Duodenal mucosa (tissue), 2 donors: ENCODE data around the gene CATSPERD.

Experiments
- H3K27ac ChIP-seq: one replicate; pipeline ENCODE4 v1.7.0; 2013; ENCODE audit warnings: low read depth, low read length
- H3K27me3 ChIP-seq, 2 donors: one replicate each; pipeline ENCODE4 v1.7.0; 2013; ENCODE audit warnings: low read length in 2 of 2, control low read depth in 1 of 2; ENCODE audit not compliant: insufficient read depth in 2 of 2, control insufficient read depth in 1 of 2
- H3K36me3 ChIP-seq, 2 donors: one replicate each; pipeline ENCODE4 v1.7.0; 2013; ENCODE audit warnings: low read length in 2 of 2, control low read depth in 1 of 2; ENCODE audit not compliant: insufficient read depth in 2 of 2, control insufficient read depth in 1 of 2
- H3K4me1 ChIP-seq, 2 donors: one replicate each; pipeline ENCODE4 v1.7.0; 2013; ENCODE audit warnings: low read length in 2 of 2, control low read depth in 1 of 2; ENCODE audit not compliant: insufficient read depth in 2 of 2, control insufficient read depth in 1 of 2
- H3K4me3 ChIP-seq, 2 donors: one replicate each; pipeline ENCODE4 v1.7.0; 2013; ENCODE audit warnings: low read length in 2 of 2, low read depth in 1 of 2
- H3K9ac ChIP-seq, 2 donors: one replicate each; pipeline ENCODE4 v1.7.0; 2013; ENCODE audit warnings: low read length in 2 of 2, low read depth in 1 of 2
- H3K9me3 ChIP-seq, 2 donors: one replicate each; pipeline ENCODE4 v1.7.0; 2013; ENCODE audit warnings: low read length in 2 of 2, control low read depth in 1 of 2; ENCODE audit not compliant: control insufficient read depth in 1 of 2

The CATSPERD gene

DNA sequence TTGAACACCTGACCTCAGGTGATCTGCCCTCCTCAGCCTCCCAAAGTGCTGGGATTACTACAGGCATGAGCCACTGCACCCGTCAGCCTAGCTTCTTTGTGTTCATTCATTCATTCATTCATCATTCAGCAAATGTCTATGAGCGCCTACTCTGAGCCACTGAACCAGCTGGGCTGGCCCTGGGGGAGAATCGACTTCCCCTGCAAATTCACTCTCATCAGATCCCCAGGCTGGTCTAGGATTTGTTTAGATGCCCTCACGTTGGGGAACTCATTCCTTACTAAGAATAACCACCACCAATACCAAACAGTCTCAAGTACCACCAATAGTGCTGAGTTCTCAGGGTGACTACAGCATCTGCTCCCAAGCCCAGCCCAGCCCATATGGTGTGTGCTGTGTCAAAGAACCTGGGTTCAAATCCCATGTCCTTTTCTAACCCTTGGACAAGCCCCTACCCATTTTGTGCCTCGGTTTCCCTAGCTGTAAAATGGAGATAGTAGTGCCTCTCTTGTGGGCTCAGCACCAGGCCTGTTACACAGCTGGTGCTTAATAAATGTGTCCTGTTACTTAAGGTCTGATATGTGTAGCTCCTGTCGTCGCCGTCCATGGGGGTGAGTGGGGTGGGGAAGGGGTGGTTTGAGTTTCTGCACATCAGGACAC lies 101.2 kb downstream of the CATSPERD start:
- Histone ChIP-seq H3K4me1 (peaks cover under 1 to 8% of the 10 kb centered on the region in 2 donors), H3K27ac (no peak overlapping the region)

DNA sequence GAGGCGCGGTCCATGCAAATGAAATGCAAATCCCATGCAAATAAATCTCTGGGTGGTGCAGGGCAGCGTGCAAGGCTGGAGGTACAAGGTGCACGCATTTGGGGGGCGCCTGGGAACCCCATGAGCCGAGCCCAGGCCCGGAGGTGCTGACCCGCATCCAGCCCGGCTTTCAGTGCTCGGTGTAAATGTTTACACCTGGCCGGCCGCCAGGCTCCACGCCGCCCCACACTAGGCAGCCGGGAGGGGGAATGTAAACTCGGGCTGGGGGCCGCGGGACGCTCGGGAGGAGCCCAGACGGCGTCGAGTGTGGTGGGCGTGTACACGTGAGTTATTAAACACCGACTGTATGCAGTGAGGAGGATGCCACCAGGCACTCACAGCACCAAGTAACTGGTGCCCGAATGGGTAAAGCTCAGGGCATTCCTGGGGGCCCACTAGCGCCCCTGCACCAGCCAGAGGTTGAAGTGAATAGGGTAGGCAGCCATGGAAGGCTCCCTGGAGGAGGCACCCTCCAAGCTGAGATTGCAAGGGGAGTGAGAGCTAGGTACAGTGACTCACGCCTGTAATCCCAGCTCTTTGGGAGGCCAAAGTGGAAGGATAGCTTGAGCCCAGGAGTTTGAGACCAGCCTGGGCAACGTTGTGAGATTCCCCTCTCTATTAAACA lies 101.9 kb downstream of the CATSPERD start:
- Histone ChIP-seq H3K4me3 (no peak overlapping the region), H3K36me3 (peaks cover 0 to 2% of the 10 kb centered on the region in 2 donors), H3K9ac (no peak overlapping the region), H3K27ac (no peak overlapping the region), H3K27me3 (no peaks in the 10 kb centered on the region), H3K9me3 (no peaks in the 10 kb centered on the region), H3K4me1 (peaks cover 7 to 15% of the 10 kb centered on the region in 2 donors)

More for the DNA sequence above, 101.2 kb downstream of the CATSPERD start:
- Histone ChIP-seq H3K9me3 (no peaks in the 10 kb centered on the region), H3K36me3 (peaks cover 0 to 4% of the 10 kb centered on the region in 2 donors), H3K4me3 (no peak overlapping the region), H3K27me3 (no peaks in the 10 kb centered on the region), H3K9ac (no peak overlapping the region)

DNA sequence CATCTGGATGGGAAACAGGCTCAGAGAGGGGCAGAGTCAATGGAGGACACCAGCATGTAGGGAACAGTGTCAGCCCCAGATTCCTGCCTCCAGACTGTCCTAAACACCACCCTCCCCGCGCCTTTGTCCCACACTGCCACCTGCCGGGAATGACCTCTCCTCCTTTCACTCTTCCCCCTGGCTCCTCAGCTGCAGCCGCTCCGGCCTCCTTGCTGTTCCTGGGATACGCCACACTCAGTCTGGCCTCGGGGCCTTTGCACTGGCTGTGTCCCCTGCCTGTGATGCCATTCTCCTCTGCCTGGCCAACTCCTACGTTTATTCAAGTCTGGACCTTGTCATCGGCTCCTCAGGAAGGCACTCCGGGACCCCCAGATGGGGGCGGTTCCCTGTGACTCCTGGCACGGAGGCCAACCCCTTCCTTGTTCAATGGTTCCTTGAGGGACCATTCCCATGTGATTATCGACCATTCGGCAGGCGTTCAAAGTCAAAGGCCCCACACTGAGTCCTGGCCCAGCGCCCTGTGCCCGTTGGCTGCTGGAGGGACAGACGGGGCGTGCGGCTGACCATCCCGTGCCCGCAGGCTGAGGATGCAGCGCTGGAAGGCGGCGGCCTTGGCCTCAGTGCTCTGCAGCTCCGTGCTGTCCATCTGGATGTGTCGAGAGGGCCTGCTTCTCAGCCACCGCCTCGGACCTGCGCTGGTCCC lies 103.3 kb downstream of the CATSPERD start:
- H3K27ac ChIP-seq, result no peak overlapping the region
- H3K4me3 ChIP-seq, result no peak overlapping the region
- H3K36me3 ChIP-seq, result no peaks in the 10 kb centered on the region
- no peak overlapping the region for H3K9ac ChIP-seq
- peaks cover 13 to 23% of the 10 kb centered on the region in 2 donors for H3K4me1 ChIP-seq
- H3K27me3 ChIP-seq, result no peaks in the 10 kb centered on the region
- H3K9me3 ChIP-seq, result no peaks in the 10 kb centered on the region

DNA sequence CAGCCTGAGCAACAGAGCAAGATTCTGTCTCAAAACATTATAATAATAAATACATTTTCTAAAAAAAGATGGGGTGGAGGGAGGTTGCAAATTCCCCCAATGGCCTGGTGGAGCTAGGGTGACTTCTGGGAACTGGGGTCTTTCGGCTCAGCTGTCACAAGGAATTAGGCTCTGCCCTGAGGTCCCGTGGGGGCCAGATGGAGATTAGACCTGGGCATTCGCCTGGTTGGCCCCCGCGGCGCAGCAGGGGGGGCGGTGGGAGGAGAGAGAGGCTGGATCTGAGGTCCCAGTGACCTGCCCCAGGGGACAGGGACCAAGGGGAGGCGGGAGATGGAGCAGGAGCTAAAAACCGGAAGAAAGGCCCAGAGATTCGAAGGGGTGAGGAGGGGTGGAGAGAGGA lies 104.3 kb downstream of the CATSPERD start:
- Histone ChIP-seq H3K27ac (no peak overlapping the region), H3K36me3 (no peaks in the 10 kb centered on the region), H3K9me3 (no peaks in the 10 kb centered on the region), H3K4me1 (peaks cover 20 to 29% of the 10 kb centered on the region in 2 donors), H3K27me3 (no peaks in the 10 kb centered on the region), H3K4me3 (no peak overlapping the region), H3K9ac (no peak overlapping the region)

DNA sequence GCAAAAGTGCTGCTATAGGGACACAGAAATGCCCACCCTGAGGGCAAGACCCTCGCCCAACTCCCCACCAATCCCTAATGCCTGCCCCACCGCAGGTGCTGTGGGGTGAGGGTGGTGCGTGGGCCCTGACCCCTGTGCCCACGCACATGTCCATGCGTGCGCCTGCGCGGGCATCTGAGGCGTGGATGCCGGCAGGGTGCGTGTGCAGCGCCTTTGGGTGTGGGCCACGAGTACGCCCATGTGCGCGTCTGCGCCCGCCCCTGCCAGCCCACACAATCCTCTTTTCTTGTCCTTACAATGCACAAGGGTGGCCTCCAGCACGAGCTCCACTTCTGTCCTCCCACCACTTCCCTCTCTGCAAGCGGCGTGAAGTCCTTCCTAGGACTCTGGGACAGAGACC lies 104.7 kb downstream of the CATSPERD start:
- Histone ChIP-seq H3K4me1 (peaks cover 20 to 29% of the 10 kb centered on the region in 2 donors), H3K4me3 (no peak overlapping the region), H3K27me3 (no peaks in the 10 kb centered on the region)

DNA sequence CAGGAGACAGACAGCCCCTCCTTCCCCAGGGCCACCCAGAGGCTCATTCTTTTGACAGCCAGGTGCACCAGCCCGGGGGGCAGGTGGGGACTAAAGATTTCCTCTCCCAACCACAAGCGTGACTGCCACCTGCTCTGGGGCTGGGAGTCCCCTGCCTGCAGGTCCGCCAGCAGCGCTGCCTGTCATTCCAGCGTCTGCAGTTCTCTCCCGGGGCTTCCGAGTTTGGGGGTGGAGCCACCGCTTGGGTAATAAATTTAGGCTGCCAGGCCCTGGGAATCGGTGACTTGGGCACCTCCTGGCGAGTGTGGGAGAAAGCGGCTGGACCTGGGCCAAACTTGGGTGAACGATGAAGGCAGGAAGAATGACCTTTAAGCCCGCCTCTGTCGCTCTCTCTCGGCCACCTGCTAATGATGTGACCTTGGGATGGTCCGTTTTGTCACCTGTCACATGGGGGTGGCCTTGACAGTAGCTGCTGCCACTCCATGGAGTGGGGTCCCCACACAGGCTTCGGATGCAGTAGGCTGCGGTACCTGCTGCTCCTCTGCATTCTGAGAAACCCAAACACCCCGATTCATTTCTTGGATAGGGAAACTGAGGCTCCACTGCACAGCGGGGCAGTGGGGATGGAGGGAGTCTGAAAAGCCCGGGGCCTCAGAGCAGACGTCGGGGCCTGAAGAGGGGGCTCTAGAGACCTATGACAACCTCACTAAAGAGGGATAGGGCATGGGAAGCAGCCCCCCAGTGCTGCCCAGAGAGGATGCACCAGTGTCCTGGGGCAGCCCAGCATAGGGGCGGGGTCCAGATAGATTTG lies 106.3 kb downstream of the CATSPERD start:
- Histone ChIP-seq H3K9ac (peak overlapping the region in 1 of 2 donors; percentile 18), H3K9me3 (no peaks in the 10 kb centered on the region), H3K4me3 (peak overlapping the region; percentile 51 to 58), H3K27ac (peak overlapping the region; percentile 26), H3K36me3 (peaks cover 0 to 5% of the 10 kb centered on the region in 2 donors), H3K4me1 (peaks cover 20 to 29% of the 10 kb centered on the region in 2 donors), H3K27me3 (no peaks in the 10 kb centered on the region)

More for the DNA sequence above, 104.7 kb downstream of the CATSPERD start:
- Histone ChIP-seq H3K36me3 (no peaks in the 10 kb centered on the region), H3K27ac (no peak overlapping the region), H3K9me3 (no peaks in the 10 kb centered on the region), H3K9ac (no peak overlapping the region)

DNA sequence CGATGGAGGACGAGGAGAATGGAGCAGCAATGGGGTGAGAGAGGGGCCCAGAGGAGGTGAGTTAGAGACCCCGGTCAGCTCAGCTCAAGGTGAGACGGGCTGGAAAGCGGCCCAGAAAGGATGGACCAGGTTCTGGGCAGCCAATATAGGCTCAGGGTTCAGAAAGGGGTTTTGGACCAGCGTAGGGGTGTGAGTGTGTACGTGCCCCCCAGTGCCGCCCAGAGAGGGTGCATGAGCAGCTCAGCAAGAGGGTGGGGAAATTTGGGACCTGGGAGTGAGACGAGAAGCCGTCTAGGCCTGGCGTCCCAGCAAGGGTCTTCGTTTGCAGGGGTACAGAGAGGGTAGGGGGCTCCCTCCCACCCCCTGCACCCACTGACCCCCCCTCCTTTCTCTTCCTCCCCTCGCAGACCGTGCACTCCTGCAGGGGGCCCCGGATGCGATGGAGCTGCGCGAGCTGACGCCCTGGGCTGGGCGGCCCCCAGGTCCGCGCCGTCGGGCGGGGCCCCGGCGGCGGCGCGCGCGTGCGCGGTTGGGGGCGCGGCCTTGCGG lies 107.0 kb downstream of the CATSPERD start:
- Histone ChIP-seq H3K27ac (peak overlapping the region; percentile 90), H3K36me3 (peaks cover 0 to 10% of the 10 kb centered on the region in 2 donors)

DNA sequence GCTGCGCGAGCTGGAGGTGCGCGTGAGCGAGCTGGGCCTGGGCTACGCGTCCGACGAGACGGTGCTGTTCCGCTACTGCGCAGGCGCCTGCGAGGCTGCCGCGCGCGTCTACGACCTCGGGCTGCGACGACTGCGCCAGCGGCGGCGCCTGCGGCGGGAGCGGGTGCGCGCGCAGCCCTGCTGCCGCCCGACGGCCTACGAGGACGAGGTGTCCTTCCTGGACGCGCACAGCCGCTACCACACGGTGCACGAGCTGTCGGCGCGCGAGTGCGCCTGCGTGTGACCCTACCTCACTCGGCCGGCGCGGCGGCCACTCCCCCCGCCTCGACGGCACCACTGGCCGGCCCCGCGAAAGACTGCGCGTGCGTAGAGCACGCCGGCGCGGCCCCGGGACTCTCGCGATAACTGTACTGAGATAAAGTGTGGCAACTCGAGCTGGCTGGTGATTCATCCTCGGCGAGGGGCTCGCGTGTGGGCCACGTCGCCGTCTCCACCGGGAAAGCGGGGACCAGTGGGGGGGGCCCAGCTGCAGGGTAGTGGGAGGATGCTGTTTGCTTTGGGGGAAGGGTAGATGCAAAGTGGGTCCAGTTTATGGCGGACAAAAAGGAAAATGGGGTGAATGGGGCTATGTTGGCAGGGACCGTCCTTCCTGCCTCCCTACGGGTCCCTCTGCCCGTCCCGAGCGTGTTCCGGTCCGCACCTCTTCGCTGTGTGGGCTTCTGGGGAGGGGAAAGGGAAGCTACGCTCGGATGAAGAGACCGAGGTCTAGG lies 107.6 kb downstream of the CATSPERD start:
- Histone ChIP-seq H3K9me3 (no peaks in the 10 kb centered on the region), H3K27me3 (no peaks in the 10 kb centered on the region), H3K9ac (peak overlapping the region; percentile 21 to 66), H3K36me3 (peaks cover 0 to 16% of the 10 kb centered on the region in 2 donors), H3K27ac (peak overlapping the region; percentile 90), H3K4me1 (peaks cover 20 to 26% of the 10 kb centered on the region in 2 donors), H3K4me3 (peak overlapping the region; percentile 68 to 80)

More for the DNA sequence above, 107.0 kb downstream of the CATSPERD start:
- H3K4me3 ChIP-seq, result peak overlapping the region; percentile 51 to 58
- peak overlapping the region; percentile 32 to 66 for H3K9ac ChIP-seq
- no peaks in the 10 kb centered on the region for H3K27me3 ChIP-seq
- peaks cover 20 to 26% of the 10 kb centered on the region in 2 donors for H3K4me1 ChIP-seq
- no peaks in the 10 kb centered on the region for H3K9me3 ChIP-seq
